Inflammatory macrophage (primary cell): ENCODE data around the gene SLC20A1.
"Not testable (repeated sequence)": the region's sequence is repeated elsewhere in the genome, so short reads cannot be mapped to it uniquely, and the experiment has no call there.

Experiments used
- DNase-seq, 2 donors: peaks; one replicate each; pipeline ENCODE4 v3.0.0-alpha.2; 2020 to 2022

The SLC20A1 gene

DNA sequence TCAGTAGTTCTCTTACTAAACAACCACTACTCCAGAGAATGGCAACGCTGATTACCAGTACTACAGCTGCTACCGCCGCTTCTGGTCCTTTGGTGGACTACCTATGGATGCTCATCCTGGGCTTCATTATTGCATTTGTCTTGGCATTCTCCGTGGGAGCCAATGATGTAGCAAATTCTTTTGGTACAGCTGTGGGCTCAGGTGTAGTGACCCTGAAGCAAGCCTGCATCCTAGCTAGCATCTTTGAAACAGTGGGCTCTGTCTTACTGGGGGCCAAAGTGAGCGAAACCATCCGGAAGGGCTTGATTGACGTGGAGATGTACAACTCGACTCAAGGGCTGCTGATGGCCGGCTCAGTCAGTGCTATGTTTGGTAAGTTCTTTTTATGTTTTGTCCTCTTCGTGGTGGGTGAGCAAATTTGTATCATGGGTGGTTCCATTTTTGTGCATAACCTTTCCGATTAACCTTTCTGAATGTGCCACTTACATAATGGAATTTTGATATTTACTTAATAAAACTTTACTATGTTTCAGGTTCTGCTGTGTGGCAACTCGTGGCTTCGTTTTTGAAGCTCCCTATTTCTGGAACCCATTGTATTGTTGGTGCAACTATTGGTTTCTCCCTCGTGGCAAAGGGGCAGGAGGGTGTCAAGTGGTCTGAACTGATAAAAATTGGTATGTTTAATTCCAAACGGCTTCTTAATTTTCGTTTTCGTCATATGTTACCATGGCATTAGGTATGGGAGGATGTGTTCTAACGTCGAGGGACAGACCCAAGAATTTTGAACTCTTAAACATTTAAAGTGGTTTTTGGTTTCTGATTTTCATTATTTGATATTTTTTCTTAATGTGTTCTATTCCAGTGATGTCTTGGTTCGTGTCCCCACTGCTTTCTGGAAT is 1.3 kb downstream of the SLC20A1 start:
- DNase-seq: no peak

DNA sequence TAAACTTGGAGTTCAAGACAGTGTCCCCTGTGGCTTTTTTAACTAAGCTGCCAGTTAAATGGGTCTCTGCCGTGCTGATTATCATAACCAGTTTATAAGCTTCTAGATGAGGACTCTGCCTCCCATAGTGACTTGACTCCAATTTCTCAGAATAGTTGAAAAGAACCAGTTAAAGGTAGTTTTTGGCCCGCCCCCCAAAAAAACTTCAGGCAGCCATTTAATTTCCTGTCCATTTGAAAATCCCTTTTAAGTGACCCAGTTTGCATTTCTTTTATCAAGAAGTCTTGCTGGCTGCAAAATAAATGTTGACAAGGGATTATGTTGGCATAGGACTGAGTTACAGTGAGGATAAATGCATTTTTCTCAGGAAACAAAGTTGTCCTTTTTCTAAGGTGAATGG is 2.3 kb downstream of the SLC20A1 start:
- no peak for DNase-seq

DNA sequence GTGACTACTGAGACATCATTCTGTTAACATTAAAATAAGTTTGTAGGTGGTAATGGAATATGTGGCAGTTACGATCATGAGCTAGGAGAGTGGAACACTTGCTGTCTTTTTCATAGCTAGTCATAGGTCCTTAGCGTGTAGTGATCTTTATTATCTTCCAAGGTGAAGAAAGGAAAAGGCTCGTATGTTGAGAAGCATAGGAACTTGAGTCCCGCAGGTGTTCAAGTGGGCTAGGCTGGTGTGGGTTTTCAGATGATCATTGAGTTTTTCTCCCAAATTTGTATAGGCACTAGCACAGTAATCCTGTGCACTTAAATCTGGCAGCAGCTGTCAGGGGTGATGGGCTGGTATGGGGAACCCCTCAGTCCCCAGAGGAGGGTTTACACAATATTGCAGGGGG is 10.9 kb downstream of the SLC20A1 start:
- no peak for DNase-seq

DNA sequence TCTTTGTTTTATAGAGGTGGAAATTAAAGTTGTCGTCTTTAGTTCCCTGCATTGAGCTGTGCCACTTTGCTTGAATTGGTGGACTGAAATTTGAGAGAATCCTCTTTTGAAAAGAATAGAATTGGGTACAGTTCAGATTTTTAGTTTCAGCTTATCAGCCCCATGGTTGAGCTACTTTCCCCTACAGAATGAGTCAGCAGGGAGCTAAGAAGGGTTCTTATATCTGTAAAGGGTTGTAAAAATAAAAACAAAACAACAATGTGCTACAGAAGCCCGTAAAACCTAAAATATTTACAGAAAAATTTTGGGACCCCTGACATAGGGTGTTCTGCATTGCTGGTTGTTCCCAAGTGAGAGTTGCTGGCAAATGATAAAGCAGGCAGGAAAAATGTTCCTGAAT is 12.6 kb downstream of the SLC20A1 start:
- DNase-seq: no peak

DNA sequence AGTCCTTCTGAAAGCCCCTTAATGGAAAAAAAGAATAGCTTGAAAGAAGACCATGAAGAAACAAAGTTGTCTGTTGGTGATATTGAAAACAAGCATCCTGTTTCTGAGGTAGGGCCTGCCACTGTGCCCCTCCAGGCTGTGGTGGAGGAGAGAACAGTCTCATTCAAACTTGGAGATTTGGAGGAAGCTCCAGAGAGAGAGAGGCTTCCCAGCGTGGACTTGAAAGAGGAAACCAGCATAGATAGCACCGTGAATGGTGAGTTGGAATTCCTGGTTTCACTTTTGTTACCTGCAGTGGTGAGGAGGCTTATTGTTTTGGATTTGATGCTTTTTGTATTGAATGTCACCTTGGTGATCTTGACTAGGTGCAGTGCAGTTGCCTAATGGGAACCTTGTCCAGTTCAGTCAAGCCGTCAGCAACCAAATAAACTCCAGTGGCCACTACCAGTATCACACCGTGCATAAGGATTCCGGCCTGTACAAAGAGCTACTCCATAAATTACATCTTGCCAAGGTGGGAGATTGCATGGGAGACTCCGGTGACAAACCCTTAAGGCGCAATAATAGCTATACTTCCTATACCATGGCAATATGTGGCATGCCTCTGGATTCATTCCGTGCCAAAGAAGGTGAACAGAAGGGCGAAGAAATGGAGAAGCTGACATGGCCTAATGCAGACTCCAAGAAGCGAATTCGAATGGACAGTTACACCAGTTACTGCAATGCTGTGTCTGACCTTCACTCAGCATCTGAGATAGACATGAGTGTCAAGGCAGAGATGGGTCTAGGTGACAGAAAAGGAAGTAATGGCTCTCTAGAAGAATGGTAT is 13.3 kb downstream of the SLC20A1 start:
- no peak for DNase-seq

DNA sequence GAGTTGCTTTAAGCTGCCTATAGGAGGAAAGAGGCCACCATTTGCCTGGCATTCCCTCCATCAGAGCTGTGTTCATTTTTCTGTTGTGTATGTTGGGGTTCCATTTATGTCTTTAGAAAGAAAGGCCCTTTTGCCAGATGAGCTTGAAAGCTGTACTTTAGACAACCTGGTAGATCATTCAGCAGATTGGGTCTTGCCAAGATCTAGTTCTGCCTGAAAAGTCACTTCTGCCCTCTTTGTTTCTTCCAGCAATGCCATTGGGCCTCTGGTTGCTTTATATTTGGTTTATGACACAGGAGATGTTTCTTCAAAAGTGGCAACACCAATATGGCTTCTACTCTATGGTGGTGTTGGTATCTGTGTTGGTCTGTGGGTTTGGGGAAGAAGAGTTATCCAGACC is 14.4 kb downstream of the SLC20A1 start:
- DNase-seq: no peak

DNA sequence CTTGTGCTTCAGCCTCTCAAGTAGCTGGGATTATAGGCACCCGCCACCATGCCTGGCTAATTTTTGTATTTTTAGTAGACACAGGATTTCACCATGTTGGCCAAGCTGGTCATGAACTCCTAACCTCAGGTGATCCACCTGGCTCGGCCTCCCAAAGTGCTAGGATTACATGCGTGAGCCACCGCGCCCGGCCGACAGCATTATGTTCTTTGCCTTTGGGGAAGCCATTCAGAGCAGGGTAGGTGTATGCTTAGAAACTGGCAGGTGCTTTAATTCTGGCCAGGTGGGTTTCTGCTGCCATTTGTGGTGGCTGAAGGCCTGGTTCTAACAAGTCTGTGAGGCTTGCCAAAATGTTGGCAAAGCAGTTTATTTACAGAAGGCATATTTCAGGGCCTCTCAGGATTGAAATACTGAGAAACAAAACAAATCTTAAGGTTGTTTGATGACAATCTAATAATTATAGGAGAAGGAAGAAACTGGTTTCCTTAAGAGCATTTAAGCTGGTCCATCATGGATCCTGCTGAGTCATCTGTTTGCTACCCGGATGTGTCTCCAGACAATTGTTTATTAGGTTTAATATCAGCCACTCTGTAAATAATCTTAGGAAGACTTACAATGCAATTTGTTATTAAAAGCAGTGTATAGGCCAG is 16.0 kb downstream of the SLC20A1 start:
- DNase-seq: no peak

DNA sequence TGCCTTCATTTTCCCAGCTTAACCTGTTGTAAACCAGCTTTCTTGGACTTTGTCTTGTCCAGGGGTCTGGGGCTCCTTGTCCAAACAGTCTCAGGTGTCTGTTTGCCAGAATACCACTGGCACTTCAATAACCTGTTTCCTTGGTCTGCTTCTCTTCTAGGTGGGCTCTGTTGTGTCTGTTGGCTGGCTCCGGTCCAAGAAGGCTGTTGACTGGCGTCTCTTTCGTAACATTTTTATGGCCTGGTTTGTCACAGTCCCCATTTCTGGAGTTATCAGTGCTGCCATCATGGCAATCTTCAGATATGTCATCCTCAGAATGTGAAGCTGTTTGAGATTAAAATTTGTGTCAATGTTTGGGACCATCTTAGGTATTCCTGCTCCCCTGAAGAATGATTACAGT is 17.0 kb downstream of the SLC20A1 start:
- no peak for DNase-seq

DNA sequence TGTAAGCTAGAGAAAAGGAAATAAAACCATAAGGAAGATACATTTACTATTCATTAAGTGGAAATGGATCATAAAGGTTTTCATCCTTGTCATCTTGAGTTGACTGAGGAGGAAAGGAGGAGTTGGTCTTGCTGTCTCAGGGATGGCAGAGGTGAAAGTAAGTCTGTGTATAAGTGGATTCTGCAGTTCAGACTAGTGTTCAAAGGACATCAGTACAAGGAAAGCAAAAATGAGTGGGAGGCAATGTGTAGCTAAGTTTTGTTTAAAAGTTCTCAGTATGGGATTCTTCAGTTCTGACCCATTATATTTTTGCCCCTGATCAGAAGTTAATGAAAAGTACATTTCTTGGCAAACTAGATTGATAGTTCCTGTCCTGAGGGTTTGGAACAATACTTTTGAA is 18.9 kb downstream of the SLC20A1 start:
- no peak for DNase-seq

DNA sequence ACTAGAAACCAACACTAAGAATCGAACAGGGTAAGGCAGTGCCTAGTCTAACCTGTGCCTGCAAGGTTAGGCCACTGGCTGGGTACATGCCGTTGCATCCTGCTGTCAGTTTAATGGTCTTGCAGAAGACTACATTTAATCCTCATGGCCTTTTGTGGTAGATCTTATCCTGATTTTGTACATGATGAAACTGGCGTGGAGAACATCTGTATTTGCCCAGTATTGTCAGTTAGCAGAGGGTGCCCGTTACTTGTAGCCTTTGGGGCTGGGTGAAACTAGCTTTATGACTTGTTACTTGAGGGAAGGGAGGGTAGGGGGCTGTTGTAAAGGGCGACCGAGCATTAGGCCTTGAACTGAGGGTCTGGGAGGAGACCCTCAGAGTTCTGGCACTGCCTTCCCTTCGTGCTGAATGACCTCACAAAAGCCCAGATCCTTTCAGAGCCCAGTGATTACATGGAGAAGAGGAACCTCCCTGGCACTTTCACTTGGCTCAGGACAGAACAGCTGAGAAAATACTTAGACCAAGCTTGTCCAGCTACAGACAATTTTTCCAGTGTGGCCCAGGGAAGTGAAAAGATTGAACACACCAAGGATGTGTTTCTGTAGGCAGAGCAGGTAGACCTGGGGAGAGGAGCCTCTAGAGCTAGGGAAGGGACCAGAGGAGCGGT is 19.5 kb downstream of the SLC20A1 start:
- DNase-seq: no peak

DNA sequence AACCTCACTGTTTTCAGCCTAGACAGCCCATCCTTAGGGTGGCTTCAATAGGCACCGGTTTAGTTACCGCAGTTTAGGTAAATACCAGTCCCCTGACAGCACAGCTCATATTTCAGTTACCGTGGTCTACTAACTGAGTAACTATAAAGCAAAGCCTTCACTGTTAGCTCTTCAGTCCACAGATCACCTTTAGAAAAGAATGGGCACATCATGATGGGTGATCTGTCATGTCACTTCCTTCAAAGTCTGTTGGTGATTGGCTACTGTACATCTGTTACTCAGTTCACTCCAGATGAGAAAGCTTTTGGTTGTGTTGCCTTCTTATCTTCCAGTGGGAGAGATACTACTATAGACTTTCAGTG is 21.0 kb downstream of the SLC20A1 start:
- DNase-seq: no peak

DNA sequence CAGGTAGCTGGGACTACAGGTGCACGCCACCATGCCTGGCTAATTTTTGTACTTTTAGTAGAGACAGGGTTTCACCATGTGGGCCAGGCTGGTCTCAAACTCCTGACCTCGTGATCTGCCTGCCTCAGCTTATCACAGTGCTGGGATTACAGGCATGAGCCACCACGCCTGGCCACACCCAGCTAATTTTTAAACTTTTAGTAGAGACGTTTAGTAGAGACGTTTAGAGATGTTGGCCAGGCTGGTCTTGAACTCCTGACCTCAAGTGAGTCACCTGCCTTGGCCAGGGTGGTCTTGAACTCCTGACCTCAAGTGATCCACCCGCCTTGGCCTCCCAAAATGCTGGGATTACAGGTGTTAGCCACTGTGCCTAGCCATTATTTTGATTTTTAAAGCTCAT is 21.8 kb downstream of the SLC20A1 start:
- DNase-seq: not testable (repeated sequence)

DNA sequence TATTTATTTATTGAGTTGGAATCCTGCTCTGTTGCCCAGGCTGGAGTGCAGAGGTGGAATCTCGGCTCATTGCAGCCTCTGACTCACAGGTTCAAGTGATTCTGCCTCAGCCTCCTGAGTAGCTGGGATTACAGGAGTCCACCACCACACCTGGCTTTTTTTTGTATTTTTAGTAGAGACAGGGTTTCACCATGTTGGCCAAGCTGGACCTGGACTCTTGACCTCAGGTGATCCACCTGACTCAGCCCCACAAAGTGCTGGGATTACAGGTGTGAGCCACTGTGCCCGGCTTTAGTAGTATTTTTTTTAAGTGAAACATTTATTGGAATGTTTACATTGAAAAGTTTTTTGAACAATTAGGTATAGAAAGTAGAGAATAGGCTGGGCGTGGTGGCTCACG is 23.9 kb downstream of the SLC20A1 start:
- no peak for DNase-seq

DNA sequence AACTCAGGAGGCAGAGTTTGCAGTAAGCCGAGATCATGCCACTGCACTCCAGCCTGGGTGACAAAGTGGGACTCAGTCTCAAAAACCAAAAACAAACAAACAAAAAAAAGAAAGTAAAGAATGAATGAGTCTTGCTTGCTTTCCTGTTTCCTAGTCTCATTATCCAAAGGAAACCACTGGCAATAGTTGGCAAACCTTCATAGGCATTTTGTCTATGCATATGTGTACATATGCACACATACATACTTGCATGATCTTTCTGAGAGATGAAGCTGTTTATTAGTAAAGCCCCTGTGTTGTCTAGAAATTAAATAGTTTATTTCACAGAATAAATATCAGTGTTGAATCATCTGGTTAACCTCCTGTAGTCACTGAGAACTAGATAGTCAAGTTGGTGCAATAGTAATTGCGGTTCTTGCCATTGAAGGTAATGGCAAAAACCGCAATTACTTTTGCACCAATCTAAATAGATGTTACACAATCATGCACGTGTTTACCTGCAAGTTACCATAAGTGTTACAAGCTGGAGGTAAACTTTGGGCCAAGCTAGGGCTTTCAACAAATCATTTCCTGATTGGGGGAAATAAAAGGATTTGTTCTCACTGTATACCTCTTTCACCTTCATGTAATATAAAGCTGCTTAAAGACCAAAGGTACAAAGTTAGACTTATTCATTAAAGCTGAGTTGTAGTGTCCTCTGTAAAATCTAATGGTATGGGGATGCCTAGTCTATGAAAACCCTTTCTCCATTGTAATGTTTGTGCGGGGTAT is 24.7 kb downstream of the SLC20A1 start:
- DNase-seq: no peak

DNA sequence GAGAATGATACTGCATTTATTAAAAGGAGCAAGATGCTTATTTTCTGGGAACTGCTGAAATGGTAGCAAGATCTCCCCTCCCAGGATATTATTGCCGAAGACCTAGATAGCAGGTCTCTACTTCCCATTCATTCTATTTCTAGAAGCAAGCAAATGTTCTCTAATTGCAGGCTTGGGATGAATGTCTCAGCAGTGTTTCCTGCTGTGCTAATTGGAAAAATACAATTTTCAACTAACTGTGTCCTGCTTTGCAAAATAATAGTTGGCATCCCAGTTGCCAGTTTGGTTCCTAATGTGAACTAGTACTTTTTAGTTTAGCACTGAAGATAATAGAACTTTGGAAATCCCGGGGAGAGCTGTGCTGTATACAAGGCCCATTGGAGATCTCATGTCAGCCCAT is 26.1 kb downstream of the SLC20A1 start:
- DNase-seq: no peak

DNA sequence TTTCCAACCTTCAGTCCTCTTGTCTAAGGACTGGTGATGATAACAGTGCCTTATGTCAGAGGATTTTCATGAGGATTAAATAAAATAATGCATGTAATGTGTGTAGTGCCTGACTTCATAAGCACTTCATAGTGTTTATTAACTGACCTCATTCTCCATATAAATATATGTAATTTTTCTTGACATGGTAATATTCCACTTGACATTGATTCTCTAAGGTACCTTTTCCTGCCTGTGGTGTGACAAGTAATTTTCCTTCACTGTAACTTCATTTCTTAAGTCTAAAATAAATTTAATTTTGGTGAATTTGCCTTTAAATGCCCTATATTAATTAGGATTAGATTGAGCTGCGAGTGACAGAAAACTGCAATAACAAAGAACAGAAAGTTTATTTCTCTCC is 27.3 kb downstream of the SLC20A1 start:
- DNase-seq: no peak

DNA sequence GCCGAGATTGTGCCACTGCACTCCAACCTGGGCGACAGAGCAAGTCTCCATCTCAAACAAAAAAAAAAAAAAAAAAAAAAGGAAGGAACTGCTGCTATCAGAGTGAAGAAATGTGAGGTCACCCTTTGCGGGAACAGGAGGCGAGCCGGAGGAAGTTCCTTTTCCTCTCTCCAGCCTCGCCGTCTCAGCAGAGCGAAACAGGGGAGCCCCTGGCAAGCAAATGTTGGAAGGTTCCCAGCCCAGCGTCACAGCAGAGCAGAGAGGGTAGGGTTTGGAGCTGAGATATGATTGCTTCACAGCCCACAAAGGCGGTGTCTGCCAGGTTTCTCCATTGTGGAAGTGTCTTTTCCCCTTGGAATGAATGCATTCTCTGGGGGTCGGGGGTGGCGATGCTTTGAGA is 28.5 kb downstream of the SLC20A1 start:
- peak; percentile 89 to 90 for DNase-seq

DNA sequence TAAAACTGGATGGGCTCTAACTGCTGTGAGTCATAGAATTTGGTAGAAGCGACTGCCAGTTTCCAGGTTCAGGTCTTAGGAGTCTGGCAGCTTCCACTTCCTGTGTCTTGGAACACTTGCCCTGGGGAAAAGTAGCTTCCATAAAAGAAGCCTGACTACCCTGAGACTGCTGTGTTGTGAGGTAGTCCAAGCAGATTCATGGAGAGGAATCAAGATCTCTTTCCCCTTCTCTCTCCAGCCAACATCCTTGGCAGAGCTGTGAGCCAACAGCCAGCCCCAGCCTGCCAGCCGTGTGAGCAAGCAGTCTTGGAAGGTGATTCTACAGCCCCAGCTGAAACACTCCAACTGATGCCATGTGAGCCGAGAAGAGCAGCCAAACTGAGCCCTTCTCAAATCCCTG is 33.7 kb downstream of the SLC20A1 start:
- no peak for DNase-seq

DNA sequence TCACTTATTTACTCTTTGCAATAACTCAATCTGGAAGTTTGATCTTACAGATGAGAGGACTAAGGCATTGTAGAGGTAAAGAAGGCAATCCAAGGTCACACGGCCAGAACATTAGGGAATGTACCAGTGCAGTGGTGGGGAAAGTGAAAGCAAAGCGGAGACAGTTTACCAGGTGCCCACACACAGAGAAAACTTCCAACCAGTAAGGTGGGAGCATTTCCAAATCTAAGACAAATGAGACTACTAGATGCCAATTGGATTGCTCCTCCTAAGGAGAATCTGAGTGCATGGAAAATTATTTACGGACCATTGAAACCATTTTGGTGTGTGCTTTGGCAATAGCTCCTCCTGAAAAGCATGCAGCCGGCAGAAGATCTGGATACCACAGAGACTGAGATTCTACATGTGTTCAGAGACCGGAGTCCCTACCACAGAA is 34.9 kb downstream of the SLC20A1 start:
- no peak for DNase-seq

DNA sequence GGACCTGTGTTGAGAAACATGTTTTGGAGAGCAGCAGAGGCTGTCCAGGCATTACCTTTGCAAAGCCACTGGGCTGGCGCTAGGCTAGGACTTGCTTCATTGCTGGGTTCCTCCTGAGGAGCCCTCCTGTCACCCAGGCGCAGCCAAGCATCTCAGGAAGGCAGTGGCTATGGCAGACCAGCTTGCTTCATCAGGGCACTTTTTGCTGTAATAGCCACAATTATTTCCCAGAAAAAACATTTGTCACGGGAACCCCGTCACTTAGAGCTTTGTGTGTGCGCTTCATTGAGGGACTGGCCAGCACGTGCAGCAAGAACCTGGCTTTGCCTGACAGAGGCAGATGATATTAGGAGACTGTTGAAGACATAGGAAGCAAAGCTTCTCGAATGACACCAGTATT is 36.4 kb downstream of the SLC20A1 start:
- peak; percentile 42 to 59 for DNase-seq

DNA sequence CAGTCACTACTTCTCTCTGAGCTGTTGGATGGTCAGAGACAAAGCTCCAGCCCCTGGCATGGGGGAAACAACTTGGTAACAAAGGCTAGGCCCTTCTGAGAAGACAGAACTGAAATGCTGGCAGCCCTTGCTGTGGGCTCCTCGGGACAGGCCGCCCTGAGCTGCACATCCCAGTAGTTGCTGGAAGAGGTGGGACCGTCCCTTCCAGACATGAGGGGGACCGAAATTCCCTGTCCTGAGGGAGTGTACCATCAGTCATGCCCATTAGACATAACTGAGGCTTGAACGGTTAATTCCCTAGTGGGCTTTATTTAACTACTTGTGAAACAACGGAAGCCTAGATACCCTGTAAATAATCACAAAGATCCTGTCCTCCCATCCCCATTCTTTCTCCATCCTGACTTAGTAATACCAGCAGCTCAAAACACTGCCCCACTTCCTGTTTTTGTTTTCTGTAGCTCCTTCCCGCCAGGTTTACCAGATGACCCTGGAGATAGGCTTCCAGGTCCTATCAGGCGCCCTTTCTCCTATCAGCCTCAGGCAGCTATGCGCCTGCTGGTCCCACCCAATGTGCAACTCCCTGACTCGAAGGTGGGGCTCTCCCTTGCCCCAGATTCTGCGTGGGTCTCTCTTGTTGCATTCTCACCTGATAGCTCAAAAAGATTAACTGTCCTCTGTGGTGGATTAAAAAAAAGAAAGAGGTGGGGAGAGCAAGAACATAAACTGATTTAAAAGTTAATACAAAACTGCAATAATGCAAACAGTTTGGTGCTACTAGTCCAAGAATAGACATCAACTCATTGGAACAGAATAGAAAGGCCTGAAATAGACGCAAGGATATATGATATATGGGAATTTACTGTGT is 38.0 kb downstream of the SLC20A1 start:
- peak in 1 of 2 donors; percentile 31 for DNase-seq
